TTC549 (cell line): Measurements from ENCODE around the gene TP53TG5.

Experiments
- FAIRE-seq: peaks from 2 replicates; lab custom pipeline; 2012; peaks lifted over from hg19 to GRCh38; lab: Jason Lieb, UNC

TP53TG5 gene

GRCh38 chr20:45378191-45378590, at the start of gene TP53TG5:
Gene TP53TG5, minus strand, starts transcription at chr20:45378325. Its CDS starts 89 bp downstream, at chr20:45378236.
- FAIRE-seq = no peak

- no peak for FAIRE-seq
Measured at GRCh38 chr20:45427236-45428149, 49.4 kb upstream of the TP53TG5 start.

GRCh38 chr20:45426320-45427016, 48.3 kb upstream of the TP53TG5 start:
- FAIRE-seq = no peak

- FAIRE-seq = no peak
Measured at GRCh38 chr20:45425561-45425960, 47.4 kb upstream of the TP53TG5 start.

GRCh38 chr20:45423700-45424099, 45.6 kb upstream of the TP53TG5 start:
- FAIRE-seq = no peak

GRCh38 chr20:45420125-45420524, 42.0 kb upstream of the TP53TG5 start:
- FAIRE-seq = no peak

GRCh38 chr20:45419188-45420091, 41.3 kb upstream of the TP53TG5 start:
- FAIRE-seq = no peak

- FAIRE-seq = no peak
Measured at GRCh38 chr20:45416917-45417316, 38.8 kb upstream of the TP53TG5 start.

GRCh38 chr20:45415822-45416637, 37.9 kb upstream of the TP53TG5 start, which contains the start of gene PIGT:
Gene PIGT, plus strand, starts transcription at chr20:45416141. Its CDS starts 16 bp downstream, at chr20:45416157.
- FAIRE-seq = no peak

- no peak for FAIRE-seq
Measured at GRCh38 chr20:45413479-45413878, 35.4 kb upstream of the TP53TG5 start.

GRCh38 chr20:45412653-45413052, 34.5 kb upstream of the TP53TG5 start:
- no peak for FAIRE-seq

GRCh38 chr20:45410887-45411286, 32.8 kb upstream of the TP53TG5 start:
- no peak for FAIRE-seq

GRCh38 chr20:45409521-45410272, 31.6 kb upstream of the TP53TG5 start:
- FAIRE-seq = no peak

- FAIRE-seq = no peak
Measured at GRCh38 chr20:45408646-45409213, 30.6 kb upstream of the TP53TG5 start.

GRCh38 chr20:45407783-45408645, 29.9 kb upstream of the TP53TG5 start, which contains the start of gene DBNDD2:
Gene DBNDD2, plus strand, starts transcription at chr20:45408289. Its CDS starts 179 bp downstream, at chr20:45408468.
- no peak for FAIRE-seq

- FAIRE-seq = no peak
Measured at GRCh38 chr20:45407067-45407745, 29.1 kb upstream of the TP53TG5 start.

- FAIRE-seq = no peak
Measured at GRCh38 chr20:45406260-45407066, 28.3 kb upstream of the TP53TG5 start.
